Measurements from ENCODE around the gene GNG7. TPM values are rescaled to one million over a fixed set of nuclear protein-coding genes. Genes with fewer than 3 reads are reported as not detected.

Gene GNG7
- total RNA-seq, 1 experiment from 2014 or later: 7.7 TPM

DNA sequence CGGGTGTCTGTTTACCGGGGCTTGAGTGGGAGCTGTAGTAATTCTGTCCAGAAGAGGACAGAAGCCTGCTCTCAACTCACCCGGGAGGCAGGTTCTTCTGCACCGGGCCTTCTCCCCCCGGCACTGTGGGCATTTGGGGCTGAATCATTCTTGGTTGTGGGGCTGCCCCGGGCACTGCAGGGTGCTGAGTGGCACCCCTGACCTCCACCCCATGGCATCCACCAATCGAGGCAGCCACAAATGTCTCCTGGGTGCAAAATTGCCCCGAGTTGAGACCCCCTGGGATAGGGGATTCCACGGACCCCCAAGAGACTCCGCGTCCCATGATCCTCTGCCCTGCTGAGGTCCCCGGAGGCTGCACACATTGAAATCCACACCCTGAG, 68.8 kb downstream of the GNG7 start:
- H3K79me1 ChIP-seq (ENCODE audit: insufficient read depth, low read depth, low read length, poor library complexity, severe bottlenecking): no peaks in the 10 kb centered on the region
- no peaks in the 10 kb centered on the region for H3K79me2 ChIP-seq (ENCODE audit: insufficient read depth, low read length)
- H3K18ac ChIP-seq (ENCODE audit: insufficient read length, low read depth, low read length): no peak overlapping the region
- no peak overlapping the region for H2BK20ac ChIP-seq (ENCODE audit: low read depth, low read length, poor library complexity, severe bottlenecking)
- H3K56ac ChIP-seq (ENCODE audit: insufficient read length, low read depth, low read length): no peak overlapping the region
- no peaks in the 10 kb centered on the region for H4K20me1 ChIP-seq (ENCODE audit: control insufficient read depth, insufficient read depth, insufficient read length)
- no peak overlapping the region for H3K4me2 ChIP-seq (ENCODE audit: insufficient read depth, insufficient read length, low read length)
- TF ChIP-seq, protein P1, sequence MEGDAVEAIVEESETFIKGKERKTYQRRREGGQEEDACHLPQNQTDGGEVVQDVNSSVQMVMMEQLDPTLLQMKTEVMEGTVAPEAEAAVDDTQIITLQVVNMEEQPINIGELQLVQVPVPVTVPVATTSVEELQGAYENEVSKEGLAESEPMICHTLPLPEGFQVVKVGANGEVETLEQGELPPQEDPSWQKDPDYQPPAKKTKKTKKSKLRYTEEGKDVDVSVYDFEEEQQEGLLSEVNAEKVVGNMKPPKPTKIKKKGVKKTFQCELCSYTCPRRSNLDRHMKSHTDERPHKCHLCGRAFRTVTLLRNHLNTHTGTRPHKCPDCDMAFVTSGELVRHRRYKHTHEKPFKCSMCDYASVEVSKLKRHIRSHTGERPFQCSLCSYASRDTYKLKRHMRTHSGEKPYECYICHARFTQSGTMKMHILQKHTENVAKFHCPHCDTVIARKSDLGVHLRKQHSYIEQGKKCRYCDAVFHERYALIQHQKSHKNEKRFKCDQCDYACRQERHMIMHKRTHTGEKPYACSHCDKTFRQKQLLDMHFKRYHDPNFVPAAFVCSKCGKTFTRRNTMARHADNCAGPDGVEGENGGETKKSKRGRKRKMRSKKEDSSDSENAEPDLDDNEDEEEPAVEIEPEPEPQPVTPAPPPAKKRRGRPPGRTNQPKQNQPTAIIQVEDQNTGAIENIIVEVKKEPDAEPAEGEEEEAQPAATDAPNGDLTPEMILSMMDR (conservative IDR thresholded peaks at IDR 0.05): no peak
- H2BK120ac ChIP-seq (ENCODE audit: low read depth, low read length, poor library complexity, severe bottlenecking): no peak overlapping the region
- H3K14ac ChIP-seq (ENCODE audit: insufficient read depth, low read length): no peak overlapping the region
- H4K5ac ChIP-seq (ENCODE audit: insufficient read length, low read depth, low read length): no peak overlapping the region
- H3K27ac Mint-ChIP-seq: 0 out of 7 replicates have a peak overlapping the region, but pooled peaks of 1 of the 3 experiments have one; percentile 39
- H3K9ac ChIP-seq (ENCODE audit: extremely low read depth, insufficient read length, low read length): no peak overlapping the region
- H3T11ph ChIP-seq (ENCODE audit: low read length): no peak overlapping the region
- peaks cover 8% of the 10 kb centered on the region for H3K9me3 ChIP-seq (ENCODE audit: control insufficient read depth, low read depth, low read length)
- no peak overlapping the region for H2AFZ ChIP-seq (ENCODE audit: low read length)
- no peaks in the 10 kb centered on the region for H3K4me1 ChIP-seq (ENCODE audit: insufficient read depth, low read length)
- no CpG with 5 or more reads among the region's 12 CpGs for WGBS (ENCODE audit: extremely low coverage, insufficient read length, low lambda C conversion rate)
- DNase-seq: no peak
- H3K27me3 Mint-ChIP-seq (ENCODE audit: low read depth): peaks cover 11% of the 10 kb centered on the region
- H4K8ac ChIP-seq (replicated peaks; ENCODE audit: insufficient read length, low read depth, low read length): no peak overlapping the region
- no peak overlapping the region for H2BK5ac ChIP-seq (ENCODE audit: insufficient read length, low read length)
- H3K27ac ChIP-seq (ENCODE audit: insufficient read length, low read depth, low read length): no peak overlapping the region
- peaks cover 0 to 3% (median 2%) of the 10 kb centered on the region in 3 experiments; a peak in 3 of 7 replicates for H3K36me3 Mint-ChIP-seq (ENCODE audit: insufficient read depth in 1 of 3, low read depth in 3 of 3)
- H4K91ac ChIP-seq (ENCODE audit: insufficient read length, low read depth, low read length): no peak overlapping the region
- no peak overlapping the region for H2AK5ac ChIP-seq (ENCODE audit: insufficient read length, low read length)
- peaks cover 15 to 19% of the 10 kb centered on the region in 2 experiments for H3K9me3 Mint-ChIP-seq
- H3K4me1 Mint-ChIP-seq: peaks cover 7 to 10% of the 10 kb centered on the region in 2 experiments
- no peak overlapping the region for H3K4me3 Mint-ChIP-seq
- no peak overlapping the region for H3K23ac ChIP-seq (ENCODE audit: insufficient read length, low read depth, low read length)
- H3K23me2 ChIP-seq (ENCODE audit: insufficient read length, low read depth, low read length, poor library complexity, severe bottlenecking): peaks cover 4% of the 10 kb centered on the region
- H2BK12ac ChIP-seq (ENCODE audit: insufficient read length, low read depth, low read length): no peak overlapping the region
- H3K4ac ChIP-seq (ENCODE audit: low read depth, low read length): no peak overlapping the region
- no peak overlapping the region for H2BK15ac ChIP-seq (ENCODE audit: low read depth, low read length)
- H3K27me3 ChIP-seq (ENCODE audit: insufficient read depth, low read length): no peaks in the 10 kb centered on the region
